EH (cell line): ENCODE measurements around the gene LCN12.

ENCODE experiments used
- DNase-seq: peaks from one replicate; pipeline ENCODE4 v3.0.0-alpha.2; 2015; ENCODE audit warnings: low read depth

The LCN12 gene

GRCh38 chr9:136951541-136952320 is at the start of gene LCN12:
Gene LCN12 (plus strand): TSS chr9:136952273. CDS start chr9:136952328, 55 bp downstream.
- no peak for DNase-seq

GRCh38 chr9:136903041-136903554 is 49.0 kb upstream of the LCN12 start:
- no peak for DNase-seq

- no peak for DNase-seq
These were observed 45.8 kb upstream of the LCN12 start for GRCh38 chr9:136906266-136906665.

GRCh38 chr9:136907011-136907914 is 44.8 kb upstream of the LCN12 start:
- no peak for DNase-seq

- DNase-seq, result no peak
These were observed 41.7 kb upstream of the LCN12 start for GRCh38 chr9:136910197-136910900.

GRCh38 chr9:136910901-136911245 is 41.2 kb upstream of the LCN12 start:
- no peak for DNase-seq

- no peak for DNase-seq
These were observed 38.2 kb upstream of the LCN12 start for GRCh38 chr9:136913701-136914438.

- DNase-seq, result no peak
These were observed 36.3 kb upstream of the LCN12 start for GRCh38 chr9:136915632-136916329.

GRCh38 chr9:136916330-136917184 is 35.5 kb upstream of the LCN12 start:
- no peak for DNase-seq

- no peak for DNase-seq
These were observed 34.2 kb upstream of the LCN12 start for GRCh38 chr9:136917902-136918301.

- no peak for DNase-seq
These were observed 32.0 kb upstream of the LCN12 start for GRCh38 chr9:136920069-136920468.

- no peak for DNase-seq
These were observed 31.3 kb upstream of the LCN12 start for GRCh38 chr9:136920734-136921231.

GRCh38 chr9:136921307-136921706 is 30.8 kb upstream of the LCN12 start:
- DNase-seq, result no peak

GRCh38 chr9:136921718-136922117 is 30.4 kb upstream of the LCN12 start:
- no peak for DNase-seq

GRCh38 chr9:136922540-136922939 is 29.5 kb upstream of the LCN12 start:
- no peak for DNase-seq

GRCh38 chr9:136923881-136924280 is 28.2 kb upstream of the LCN12 start:
- DNase-seq, result no peak

- DNase-seq, result no peak
These were observed 26.5 kb upstream of the LCN12 start for GRCh38 chr9:136925414-136926153.

GRCh38 chr9:136926154-136926704 is 25.8 kb upstream of the LCN12 start:
- no peak for DNase-seq

GRCh38 chr9:136926749-136927148 is 25.3 kb upstream of the LCN12 start:
- no peak for DNase-seq
